Measurements from ENCODE around the gene CNTNAP2. TPM values are rescaled to one million over a fixed set of nuclear protein-coding genes. Genes with fewer than 3 reads are reported as not detected.

CNTNAP2 gene
- total RNA-seq, 1 donor from 2014 or later = 2.2 TPM

GRCh38 chr7:148337995-148338747 lies 2221.6 kb downstream of the CNTNAP2 start:
- intact Hi-C loops (cut with DNase I) = no loop called here
- H3K4me1 ChIP-seq = peaks cover 9% of the 10 kb centered on the region
- H3K27ac ChIP-seq = no peak overlapping the region
- H3K4me3 ChIP-seq = no peak overlapping the region
- TF ChIP-seq POLR2AphosphoS5 (IDR thresholded peaks at IDR 0.05; ENCODE audit: insufficient read depth in 1 of 2, low read depth in 1 of 2) = no peak
- no peak for TF ChIP-seq CTCF (IDR thresholded peaks at IDR 0.05)
- TF ChIP-seq POLR2A (IDR thresholded peaks at IDR 0.05) = no peak
- H3K27me3 ChIP-seq = no peaks in the 10 kb centered on the region
- no peak for DNase-seq (ENCODE audit: extremely low spot score in 2 of 2)
- H3K36me3 ChIP-seq = no peaks in the 10 kb centered on the region
- H3K9me3 ChIP-seq = no peaks in the 10 kb centered on the region

- no peak for DNase-seq (ENCODE audit: extremely low spot score in 2 of 2)
- Histone ChIP-seq H3K27me3 (no peaks in the 10 kb centered on the region), H3K4me1 (peaks cover 9% of the 10 kb centered on the region), H3K4me3 (no peak overlapping the region), H3K9me3 (no peaks in the 10 kb centered on the region), H3K27ac (no peak overlapping the region), H3K36me3 (no peaks in the 10 kb centered on the region)
- intact Hi-C loops (cut with DNase I) = no loop called here
- TF ChIP-seq POLR2A (IDR thresholded peaks at IDR 0.05) = no peak
- TF ChIP-seq POLR2AphosphoS5 (IDR thresholded peaks at IDR 0.05; ENCODE audit: insufficient read depth in 1 of 2, low read depth in 1 of 2) = no peak
- no peak for TF ChIP-seq CTCF (IDR thresholded peaks at IDR 0.05)
These were observed 2224.1 kb downstream of the CNTNAP2 start for GRCh38 chr7:148340438-148341280.

GRCh38 chr7:148344406-148344805 lies 2227.8 kb downstream of the CNTNAP2 start:
- intact Hi-C loops (cut with DNase I) = no loop called here
- H3K4me1 ChIP-seq = peaks cover 4% of the 10 kb centered on the region

GRCh38 chr7:148347981-148348380 lies 2231.4 kb downstream of the CNTNAP2 start:
- H3K27me3 ChIP-seq = no peaks in the 10 kb centered on the region
- no peak for DNase-seq (ENCODE audit: extremely low spot score in 2 of 2)
- H3K4me1 ChIP-seq = no peaks in the 10 kb centered on the region
- TF ChIP-seq POLR2A (IDR thresholded peaks at IDR 0.05) = no peak
- no peak for TF ChIP-seq POLR2AphosphoS5 (IDR thresholded peaks at IDR 0.05; ENCODE audit: insufficient read depth in 1 of 2, low read depth in 1 of 2)
- no peak for TF ChIP-seq CTCF (IDR thresholded peaks at IDR 0.05)
- intact Hi-C loops (cut with DNase I) = no loop called here
- H3K27ac ChIP-seq = no peak overlapping the region
- no peak overlapping the region for H3K4me3 ChIP-seq
- no peaks in the 10 kb centered on the region for H3K9me3 ChIP-seq
- H3K36me3 ChIP-seq = no peaks in the 10 kb centered on the region

More at GRCh38 chr7:148344406-148344805, 2227.8 kb downstream of the CNTNAP2 start:
- Histone ChIP-seq H3K27me3 (no peaks in the 10 kb centered on the region), H3K9me3 (no peaks in the 10 kb centered on the region), H3K27ac (no peak overlapping the region), H3K4me3 (no peak overlapping the region), H3K36me3 (no peaks in the 10 kb centered on the region)
- TF ChIP-seq POLR2A (IDR thresholded peaks at IDR 0.05) (no peak), CTCF (IDR thresholded peaks at IDR 0.05) (no peak), POLR2AphosphoS5 (IDR thresholded peaks at IDR 0.05; ENCODE audit: insufficient read depth in 1 of 2, low read depth in 1 of 2) (no peak)
- no peak for DNase-seq (ENCODE audit: extremely low spot score in 2 of 2)
